Mesenchymal stem cell (in vitro differentiated cells and primary cell): ENCODE measurements around the gene ALDH6A1.

ENCODE experiments used
- DNase-seq: peaks from one replicate; pipeline ENCODE4 v3.0.0-alpha.2; 2013
- H2AFZ ChIP-seq: one replicate; pipeline ENCODE4 v1.6.1; 2013; ENCODE audit warnings: low read depth, mild to moderate bottlenecking, control low read depth, inconsistent platforms, low read length, moderate library complexity
- H2AK5ac ChIP-seq: 2 replicates; pipeline ENCODE4 v1.6.1; 2013; ENCODE audit warnings: low read length, moderate library complexity, mild to moderate bottlenecking, inconsistent platforms; ENCODE audit not compliant: severe bottlenecking
- H2BK120ac ChIP-seq: one replicate; pipeline ENCODE4 v1.6.1; 2013; ENCODE audit warnings: low read depth, mild to moderate bottlenecking, inconsistent platforms, low read length, moderate library complexity
- H2BK12ac ChIP-seq, 2 experiments: one replicate each; pipeline ENCODE4 v1.6.1; 2013; ENCODE audit warnings: inconsistent platforms in 2 of 2, low read length in 2 of 2, mild to moderate bottlenecking in 2 of 2, moderate library complexity in 2 of 2, control low read depth in 1 of 2
- H2BK15ac ChIP-seq: one replicate; pipeline ENCODE4 v1.6.1; 2013; ENCODE audit warnings: mild to moderate bottlenecking, low read depth, inconsistent platforms; ENCODE audit not compliant: poor library complexity, severe bottlenecking
- H2BK5ac ChIP-seq: 2 replicates; pipeline ENCODE4 v1.6.1; 2013; ENCODE audit warnings: low read depth, mild to moderate bottlenecking, low read length, control low read depth, inconsistent platforms; ENCODE audit not compliant: poor library complexity, severe bottlenecking
- H3K14ac ChIP-seq, 2 experiments: one replicate each; pipeline ENCODE4 v1.6.1; 2013; ENCODE audit warnings: inconsistent platforms in 2 of 2, low read length in 2 of 2, control low read depth in 1 of 2, mild to moderate bottlenecking in 1 of 2, moderate library complexity in 1 of 2
- H3K18ac ChIP-seq, 2 experiments: one replicate each; pipeline ENCODE4 v1.6.1; 2013; ENCODE audit warnings: inconsistent platforms in 2 of 2, low read length in 2 of 2, control low read depth in 1 of 2, low read depth in 1 of 2, mild to moderate bottlenecking in 1 of 2
- H3K23ac ChIP-seq, 2 experiments: one replicate each; pipeline ENCODE4 v1.6.1; 2013; ENCODE audit warnings: inconsistent platforms in 2 of 2, low read length in 2 of 2, mild to moderate bottlenecking in 2 of 2, moderate library complexity in 2 of 2, control low read depth in 1 of 2
- H3K27ac ChIP-seq: 2 replicates; pipeline ENCODE4 v1.5.1; 2013; ENCODE audit warnings: mild to moderate bottlenecking, moderate library complexity, low read length, control low read depth, inconsistent platforms; ENCODE audit not compliant: poor library complexity, severe bottlenecking
- H3K27me3 ChIP-seq, 2 experiments: 2 replicates each; pipeline versions ENCODE4 v1.6.1 to v1.7.0; 2013; ENCODE audit warnings: low read length in 2 of 2, mild to moderate bottlenecking in 2 of 2, moderate library complexity in 2 of 2, control low read depth in 1 of 2, inconsistent platforms in 1 of 2; ENCODE audit not compliant: control insufficient read depth in 1 of 2, insufficient read depth in 1 of 2
- H3K36me3 ChIP-seq, 2 experiments: 2 replicates each; pipeline versions ENCODE4 v1.6.1 to v1.7.0; 2013; ENCODE audit warnings: low read length in 2 of 2, control low read depth in 1 of 2, inconsistent platforms in 1 of 2, low read depth in 1 of 2, mild to moderate bottlenecking in 1 of 2; ENCODE audit not compliant: insufficient read depth in 2 of 2, control insufficient read depth in 1 of 2
- H3K4ac ChIP-seq, 2 experiments: one replicate each; pipeline ENCODE4 v1.6.1; 2013; ENCODE audit warnings: inconsistent platforms in 2 of 2, low read length in 2 of 2, mild to moderate bottlenecking in 2 of 2, moderate library complexity in 2 of 2, control low read depth in 1 of 2, low read depth in 1 of 2
- H3K4me1 ChIP-seq: 2 replicates; pipeline ENCODE4 v1.6.1; 2013; ENCODE audit warnings: low read depth, low read length, control low read depth; ENCODE audit not compliant: control insufficient read depth, insufficient read depth
- H3K4me2 ChIP-seq: 2 replicates; pipeline ENCODE4 v1.6.1; 2013; ENCODE audit warnings: low read length, mild to moderate bottlenecking, inconsistent platforms; ENCODE audit not compliant: poor library complexity, severe bottlenecking
- H3K4me3 ChIP-seq, 2 experiments: 2 replicates each; pipeline versions ENCODE4 v1.5.1 to v1.7.0; 2013; ENCODE audit warnings: low read length in 2 of 2, mild to moderate bottlenecking in 2 of 2, control low read depth in 1 of 2, low read depth in 1 of 2; ENCODE audit not compliant: insufficient read depth in 1 of 2
- H3K79me1 ChIP-seq: replicated peaks from 2 replicates; pipeline ENCODE4 v1.6.1; 2013; ENCODE audit warnings: mild to moderate bottlenecking, control low read depth, low read length, inconsistent platforms; ENCODE audit not compliant: poor library complexity, severe bottlenecking
- H3K9ac ChIP-seq: 2 replicates; pipeline ENCODE4 v1.7.0; 2013; ENCODE audit warnings: mild to moderate bottlenecking, low read length, moderate library complexity
- H3K9me3 ChIP-seq: 2 replicates; pipeline ENCODE4 v1.7.0; 2013; ENCODE audit warnings: mild to moderate bottlenecking, low read length; ENCODE audit not compliant: control insufficient read depth
- H4K8ac ChIP-seq: one replicate; pipeline ENCODE4 v1.6.1; 2013; ENCODE audit warnings: inconsistent platforms, mild to moderate bottlenecking, low read length, moderate library complexity
- H4K91ac ChIP-seq: one replicate; pipeline ENCODE4 v1.6.1; 2013; ENCODE audit warnings: mild to moderate bottlenecking, low read length, inconsistent platforms
- WGBS: methylation state at CpG from one replicate; pipeline ENCODE4 v1.1.7; 2013; ENCODE audit warnings: mixed read lengths; 5-methylcytosine and 5-hydroxymethylcytosine counted together

Gene ALDH6A1

GRCh38 chr14:74081491-74081890, 2.8 kb downstream of the ALDH6A1 start:
- Histone ChIP-seq H3K36me3 (no peaks in the 10 kb centered on the region), H4K91ac (no peak overlapping the region), H2BK15ac (no peak overlapping the region), H3K14ac (no peak overlapping the region), H3K27ac (no peak overlapping the region), H2AFZ (no peak overlapping the region), H3K27me3 (no peaks in the 10 kb centered on the region), H3K4me2 (no peak overlapping the region), H3K4me3 (no peak overlapping the region), H2BK12ac (no peak overlapping the region), H3K9me3 (no peaks in the 10 kb centered on the region), H3K79me1 (peaks cover 7% of the 10 kb centered on the region), H4K8ac (no peak overlapping the region), H2AK5ac (no peak overlapping the region), H2BK120ac (no peak overlapping the region), H3K4ac (no peak overlapping the region), H3K18ac (no peak overlapping the region), H3K4me1 (peaks cover 4% of the 10 kb centered on the region), H3K23ac (no peak overlapping the region), H2BK5ac (no peak overlapping the region), H3K9ac (no peak overlapping the region)
- no peak for DNase-seq
- WGBS: 98% methylated on average over 3 of the region's 3 CpGs

GRCh38 chr14:74080820-74081460, 3.3 kb downstream of the ALDH6A1 start:
- Histone ChIP-seq H2BK5ac (no peak overlapping the region), H3K9me3 (no peaks in the 10 kb centered on the region), H4K8ac (no peak overlapping the region), H2BK12ac (no peak overlapping the region), H4K91ac (no peak overlapping the region), H3K27ac (no peak overlapping the region), H3K9ac (no peak overlapping the region), H3K23ac (no peak overlapping the region), H2AK5ac (no peak overlapping the region), H3K14ac (no peak overlapping the region), H3K36me3 (no peaks in the 10 kb centered on the region), H3K18ac (no peak overlapping the region), H3K4me3 (no peak overlapping the region), H3K79me1 (peaks cover 3% of the 10 kb centered on the region), H3K4me1 (peaks cover 4% of the 10 kb centered on the region), H2AFZ (no peak overlapping the region), H3K27me3 (no peaks in the 10 kb centered on the region), H2BK15ac (no peak overlapping the region), H2BK120ac (no peak overlapping the region), H3K4me2 (no peak overlapping the region), H3K4ac (no peak overlapping the region)
- whole genome bisulfite sequencing: 96% methylated on average over 3 of the region's 4 CpGs
- no peak for DNase-seq

GRCh38 chr14:74077401-74077800, 6.9 kb downstream of the ALDH6A1 start:
- Histone ChIP-seq H2BK5ac (no peak overlapping the region), H2BK120ac (no peak overlapping the region), H2BK15ac (no peak overlapping the region), H2AFZ (no peak overlapping the region), H3K9me3 (no peaks in the 10 kb centered on the region), H3K9ac (no peak overlapping the region), H2AK5ac (no peak overlapping the region), H3K4me3 (no peak overlapping the region), H3K27me3 (no peaks in the 10 kb centered on the region), H2BK12ac (no peak overlapping the region), H3K79me1 (no peaks in the 10 kb centered on the region), H3K27ac (no peak overlapping the region), H3K18ac (no peak overlapping the region), H4K8ac (no peak overlapping the region), H3K4ac (no peak overlapping the region), H3K23ac (no peak overlapping the region), H3K4me2 (no peak overlapping the region), H4K91ac (no peak overlapping the region), H3K14ac (no peak overlapping the region), H3K36me3 (peaks cover 0 to 3% of the 10 kb centered on the region in 2 experiments), H3K4me1 (peaks cover 5% of the 10 kb centered on the region)
- DNase-seq: no peak
- whole genome bisulfite sequencing: 20% methylated on average over 1 of the region's 1 CpG

- Histone ChIP-seq H2BK5ac (no peak overlapping the region), H3K18ac (no peak overlapping the region), H2AK5ac (no peak overlapping the region), H3K36me3 (peaks cover 0 to 37% of the 10 kb centered on the region in 2 experiments), H3K4ac (no peak overlapping the region), H3K4me3 (no peak overlapping the region), H2BK15ac (no peak overlapping the region), H2BK12ac (no peak overlapping the region), H3K14ac (no peak overlapping the region), H3K4me1 (no peaks in the 10 kb centered on the region), H3K27me3 (no peaks in the 10 kb centered on the region), H3K27ac (no peak overlapping the region), H4K8ac (no peak overlapping the region), H4K91ac (no peak overlapping the region), H3K4me2 (no peak overlapping the region), H3K79me1 (no peaks in the 10 kb centered on the region), H3K9ac (no peak overlapping the region), H3K9me3 (no peaks in the 10 kb centered on the region), H3K23ac (no peak overlapping the region), H2AFZ (no peak overlapping the region), H2BK120ac (no peak overlapping the region)
- WGBS: no CpG with 5 or more reads among the region's 3 CpGs
- peak; percentile 63 for DNase-seq
Measured at GRCh38 chr14:74065746-74066575, 18.3 kb downstream of the ALDH6A1 start.
